ENCODE measurements around the gene ADORA1.

ADORA1 gene

GRCh38 chr1:203121186-203122015 lies 6.1 kb upstream of the ADORA1 start:
- Histone ChIP-seq H3F3A (ENCODE audit: insufficient read depth, low read length) (no peaks in the 10 kb centered on the region), H3K27ac (ENCODE audit: low read length) (no peak overlapping the region), H3K79me2 (ENCODE audit: low read length) (no peaks in the 10 kb centered on the region), H3K4me3 (ENCODE audit: low read length) (no peak overlapping the region), H3K9me3 (replicated peaks; ENCODE audit: insufficient read depth, low read length) (no peaks in the 10 kb centered on the region), H4K20me1 (ENCODE audit: insufficient read depth, low read length) (no peaks in the 10 kb centered on the region), H3K36me3 (replicated peaks; ENCODE audit: insufficient read depth, low read length) (no peaks in the 10 kb centered on the region), H3K9me2 (replicated peaks; ENCODE audit: insufficient read depth, low read length) (no peaks in the 10 kb centered on the region), H3K4me2 (ENCODE audit: low read depth, low read length) (no peak overlapping the region), H2AFZ (ENCODE audit: low read length) (no peak overlapping the region), H3K4me1 (ENCODE audit: low read length) (no peaks in the 10 kb centered on the region), H3K27me3 (replicated peaks; ENCODE audit: insufficient read depth, low read length) (peaks cover 32% of the 10 kb centered on the region), H3K9ac (ENCODE audit: low read length) (no peak overlapping the region)
- TF ChIP-seq CTCF (IDR thresholded peaks at IDR 0.05; ENCODE audit: low read length): no peak
- no peak for TF ChIP-seq EZH2phosphoT487 (IDR thresholded peaks at IDR 0.05; ENCODE audit: low read length)
- TF ChIP-seq EZH2 (optimal IDR thresholded peaks at IDR 0.05; ENCODE audit: low read depth, low read length): no peak
- DNase-seq: no peak

GRCh38 chr1:203122159-203122558 lies 5.4 kb upstream of the ADORA1 start:
- no peak overlapping the region for H3K4me2 ChIP-seq (ENCODE audit: low read depth, low read length)
- H3K9me3 ChIP-seq (replicated peaks; ENCODE audit: insufficient read depth, low read length): no peaks in the 10 kb centered on the region

GRCh38 chr1:203124011-203124410 lies 3.5 kb upstream of the ADORA1 start:
- Histone ChIP-seq H3K79me2 (ENCODE audit: low read length) (no peaks in the 10 kb centered on the region), H3K27ac (ENCODE audit: low read length) (no peak overlapping the region), H3K9me3 (replicated peaks; ENCODE audit: insufficient read depth, low read length) (no peaks in the 10 kb centered on the region), H3F3A (ENCODE audit: insufficient read depth, low read length) (no peaks in the 10 kb centered on the region), H3K4me3 (ENCODE audit: low read length) (no peak overlapping the region), H2AFZ (ENCODE audit: low read length) (no peak overlapping the region), H3K36me3 (replicated peaks; ENCODE audit: insufficient read depth, low read length) (no peaks in the 10 kb centered on the region), H3K9me2 (replicated peaks; ENCODE audit: insufficient read depth, low read length) (no peaks in the 10 kb centered on the region), H3K9ac (ENCODE audit: low read length) (no peak overlapping the region), H4K20me1 (ENCODE audit: insufficient read depth, low read length) (no peaks in the 10 kb centered on the region), H3K27me3 (replicated peaks; ENCODE audit: insufficient read depth, low read length) (peaks cover 49% of the 10 kb centered on the region), H3K4me1 (ENCODE audit: low read length) (peaks cover 17% of the 10 kb centered on the region; the same call in 1 of the 2 replicates), H3K4me2 (ENCODE audit: low read depth, low read length) (no peak overlapping the region)
- no peak for DNase-seq
- TF ChIP-seq EZH2 (optimal IDR thresholded peaks at IDR 0.05; ENCODE audit: low read depth, low read length) (no peak), EZH2phosphoT487 (IDR thresholded peaks at IDR 0.05; ENCODE audit: low read length) (no peak), CTCF (IDR thresholded peaks at IDR 0.05; ENCODE audit: low read length) (no peak)

More at GRCh38 chr1:203122159-203122558, 5.4 kb upstream of the ADORA1 start:
- Histone ChIP-seq H3K4me3 (ENCODE audit: low read length) (no peak overlapping the region), H3K36me3 (replicated peaks; ENCODE audit: insufficient read depth, low read length) (no peaks in the 10 kb centered on the region), H3K9ac (ENCODE audit: low read length) (no peak overlapping the region), H3K27me3 (replicated peaks; ENCODE audit: insufficient read depth, low read length) (peaks cover 39% of the 10 kb centered on the region), H3K27ac (ENCODE audit: low read length) (no peak overlapping the region), H3K4me1 (ENCODE audit: low read length) (peaks cover 4% of the 10 kb centered on the region; the same call in 1 of the 2 replicates), H3F3A (ENCODE audit: insufficient read depth, low read length) (no peaks in the 10 kb centered on the region), H3K79me2 (ENCODE audit: low read length) (no peaks in the 10 kb centered on the region), H4K20me1 (ENCODE audit: insufficient read depth, low read length) (no peaks in the 10 kb centered on the region), H3K9me2 (replicated peaks; ENCODE audit: insufficient read depth, low read length) (no peaks in the 10 kb centered on the region), H2AFZ (ENCODE audit: low read length) (no peak overlapping the region)
- no peak for TF ChIP-seq EZH2 (optimal IDR thresholded peaks at IDR 0.05; ENCODE audit: low read depth, low read length)
- no peak for TF ChIP-seq CTCF (IDR thresholded peaks at IDR 0.05; ENCODE audit: low read length)
- no peak for DNase-seq

Data from MM.1S (cell line).